Pancreas (tissue), 10 donors: Measurements from ENCODE around the gene TIMMDC1. TPM values are rescaled to one million over a fixed set of nuclear protein-coding genes. Genes with fewer than 3 reads are reported as not detected.

ENCODE experiments used
- ATAC-seq, 4 donors: fragments of 200-7000 bp; cut with Tn5 transposase; one replicate each; pipeline versions ENCODE4 v1.8.0 to v1.9.1; 2020; ENCODE audit warnings: mild to moderate bottlenecking in 4 of 4, moderate library complexity in 4 of 4
- DNase-seq, 6 donors: peaks; one replicate each; pipeline ENCODE4 v3.0.0-alpha.2; 2020
- FAIRE-seq: peaks from 2 replicates; lab custom pipeline; 2012; peaks lifted over from hg19 to GRCh38; lab: Jason Lieb, UNC
- H3K27ac ChIP-seq, 4 donors: fragments of 200-600 bp; sonication (generic); 1 replicate in 3 of 4; 2 replicates in 1 of 4; pipeline versions ENCODE4 v1.5.0 to v1.8.0; 2020
- H3K27me3 ChIP-seq, 4 donors: fragments of 200-600 bp; one replicate each; pipeline ENCODE4 v1.8.0; 2021
- H3K36me3 ChIP-seq, 3 donors: fragments of 200-600 bp; sonication (generic) in 1 of 3; one replicate each; pipeline versions ENCODE4 v1.5.0 to v1.8.0; 2020 to 2021
- H3K4me1 ChIP-seq, 3 donors: fragments of 200-600 bp; one replicate each; pipeline ENCODE4 v1.8.0; 2021
- H3K4me3 ChIP-seq, 4 donors: fragments of 200-600 bp; sonication (generic) in 2 of 4; one replicate each; pipeline versions ENCODE4 v1.5.0 to v1.8.0; 2020 to 2021
- H3K9me3 ChIP-seq, 4 donors: fragments of 200-600 bp; one replicate each; pipeline ENCODE4 v1.8.0; 2021
- WGBS, 2 donors: extraction: QIAGEN DNeasy Blood & Tissue Kit; methylation state at CpG; one replicate each; pipeline ENCODE4 v1.1.7; 2013; 5-methylcytosine and 5-hydroxymethylcytosine counted together
- intact Hi-C, 3 donors: fragments of 100-400 bp; cut with DNase I; formaldehyde crosslinking; loops; one replicate each; pipeline versions ENCODE4 v1.11.1 to v1.14.2; 2022
- polyA plus RNA-seq, 2 donors: library from polyadenylated mRNA; stranded (reverse); fragments of 200-250 nt; gene quantifications; one replicate each; pipeline ENCODE4 v1.2.3, GENCODE V29; 2013
- total RNA-seq, 6 donors: library from RNA; stranded (reverse); fragmentation: NEBNext Ultra II Directional in 4 of 6; extraction: Animal tissue kit (Norgen Biotek cat#: 25700) in 4 of 6; gene quantifications; one replicate each; pipeline versions ENCODE4 v1.2.1 to v1.2.4, GENCODE V29; 2021 to 2023
- TF ChIP-seq, protein P1 (sequence below), 4 donors: fragments of 200-600 bp; sonication (generic) in 3 of 4; IDR thresholded peaks; one replicate each; pipeline versions ENCODE4 v1.5.0 to v1.8.0; 2021; ENCODE audit warnings: antibody characterized with exemption in 4 of 4
- donor health status: healthy with polysubstance abuse.
- donor health status: DM: no; HTN: no; CAD: no; lungs with moderate emphysema.
- donor health status: DM: no; HTN: no; CAD: no.
- donor health status: control.
- donor health status: control.
- donor health status: Bipolar disorder and iron deficiency.
- donor health status: DM: yes; HTN: yes; CAD: no.
- donor health status: DM: no; HTN: no; CAD: no.
- donor health status: DM: no; HTN: no; CAD: no.
- donor health status: DM: yes; HTN: yes; CAD: no.

Gene TIMMDC1
- total and polyA plus RNA-seq, 8 donors: 28.8 to 50.7 (median 38.3) TPM

GRCh38 chr3:119570229-119570628 lies 71.9 kb downstream of the TIMMDC1 start:
- Histone ChIP-seq H3K36me3 (no peaks in the 10 kb centered on the region), H3K4me1 (no peaks in the 10 kb centered on the region), H3K4me3 (no peak overlapping the region), H3K27me3 (no peaks in the 10 kb centered on the region), H3K9me3 (no peaks in the 10 kb centered on the region), H3K27ac (peak overlapping the region in 1 of 4 donors; percentile 39)
- 82 to 84% methylated on average over 5 of the region's 5 CpGs for WGBS, 2 donors
- FAIRE-seq (no peak), ATAC-seq (peak in 2 of 4 donors; percentile 59 to 79), DNase-seq (no peak)
- TF ChIP-seq, protein P1, sequence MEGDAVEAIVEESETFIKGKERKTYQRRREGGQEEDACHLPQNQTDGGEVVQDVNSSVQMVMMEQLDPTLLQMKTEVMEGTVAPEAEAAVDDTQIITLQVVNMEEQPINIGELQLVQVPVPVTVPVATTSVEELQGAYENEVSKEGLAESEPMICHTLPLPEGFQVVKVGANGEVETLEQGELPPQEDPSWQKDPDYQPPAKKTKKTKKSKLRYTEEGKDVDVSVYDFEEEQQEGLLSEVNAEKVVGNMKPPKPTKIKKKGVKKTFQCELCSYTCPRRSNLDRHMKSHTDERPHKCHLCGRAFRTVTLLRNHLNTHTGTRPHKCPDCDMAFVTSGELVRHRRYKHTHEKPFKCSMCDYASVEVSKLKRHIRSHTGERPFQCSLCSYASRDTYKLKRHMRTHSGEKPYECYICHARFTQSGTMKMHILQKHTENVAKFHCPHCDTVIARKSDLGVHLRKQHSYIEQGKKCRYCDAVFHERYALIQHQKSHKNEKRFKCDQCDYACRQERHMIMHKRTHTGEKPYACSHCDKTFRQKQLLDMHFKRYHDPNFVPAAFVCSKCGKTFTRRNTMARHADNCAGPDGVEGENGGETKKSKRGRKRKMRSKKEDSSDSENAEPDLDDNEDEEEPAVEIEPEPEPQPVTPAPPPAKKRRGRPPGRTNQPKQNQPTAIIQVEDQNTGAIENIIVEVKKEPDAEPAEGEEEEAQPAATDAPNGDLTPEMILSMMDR (IDR thresholded peaks at IDR 0.05): no peak
- intact Hi-C loops: no loop called here

DNA sequence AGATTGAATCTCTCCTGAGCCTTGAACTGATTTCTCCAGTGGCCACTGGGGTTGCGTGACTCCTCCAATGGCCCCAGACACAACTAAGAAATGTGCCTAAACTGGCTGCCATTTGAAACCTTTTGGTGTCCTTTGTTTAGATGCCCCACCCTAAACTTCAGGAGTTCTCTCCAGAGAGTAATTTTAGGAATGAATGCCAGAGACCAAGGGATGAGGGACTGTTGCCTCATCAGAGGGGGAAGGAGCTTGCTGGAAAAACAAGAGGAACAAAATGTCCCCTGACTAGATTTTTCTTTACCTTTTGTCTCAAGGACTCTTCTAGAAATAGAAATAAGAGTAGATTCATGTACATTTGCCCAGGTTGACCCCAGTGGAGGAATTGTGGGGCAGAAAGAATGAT lies 72.9 kb downstream of the TIMMDC1 start:
- TF ChIP-seq, protein P1 (IDR thresholded peaks at IDR 0.05): no peak
- Histone ChIP-seq H3K36me3 (no peaks in the 10 kb centered on the region), H3K9me3 (no peaks in the 10 kb centered on the region), H3K27me3 (no peaks in the 10 kb centered on the region), H3K27ac (no peak overlapping the region), H3K4me3 (no peak overlapping the region), H3K4me1 (no peaks in the 10 kb centered on the region)
- DNase-seq: no peak
- WGBS, 2 donors: 91 to 94% methylated on average over 1 of the region's 1 CpG
- intact Hi-C loops: no loop called here
- ATAC-seq: no peak
- FAIRE-seq: no peak

- Histone ChIP-seq H3K9me3 (no peaks in the 10 kb centered on the region), H3K27me3 (no peaks in the 10 kb centered on the region), H3K27ac (no peak overlapping the region), H3K36me3 (no peaks in the 10 kb centered on the region), H3K4me3 (no peak overlapping the region), H3K4me1 (no peaks in the 10 kb centered on the region)
- 83 to 91% methylated on average over 5 of the region's 5 CpGs for WGBS, 2 donors
- DNase-seq (no peak), ATAC-seq (no peak), FAIRE-seq (no peak)
- TF ChIP-seq, protein P1 (IDR thresholded peaks at IDR 0.05): no peak
- intact Hi-C loops: no loop called here
Measured at GRCh38 chr3:119571688-119572087, 73.3 kb downstream of the TIMMDC1 start.

Other genes starting within 250 kb of the TIMMDC1 start
- 1 to 10 TPM; 2.6 to 8.3 (median 3.5) TPM for gene ARHGAP31, start 204.2 kb upstream of the TIMMDC1 start, total RNA-seq
- 1 to 10 TPM; 1.5 TPM for gene ARHGAP31, start 204.2 kb upstream of the TIMMDC1 start, polyA plus RNA-seq
- 10 to 100 TPM; 19.4 to 41.4 (median 34.8) TPM for gene TMEM39A, start 34.9 kb upstream of the TIMMDC1 start, total RNA-seq
- 10 to 100 TPM; 12.2 to 15.2 TPM for gene TMEM39A, start 34.9 kb upstream of the TIMMDC1 start, polyA plus RNA-seq
- 10 to 100 TPM in 3 of 6 donors, 1 to 10 TPM in 3; 6.6 to 13.8 (median 10.1) TPM for gene POGLUT1, start 29.6 kb upstream of the TIMMDC1 start, total RNA-seq
- gene POGLUT1, start 29.6 kb upstream of the TIMMDC1 start, polyA plus RNA-seq: 1 to 10 TPM; 5.8 to 7.3 TPM
- gene CD80, start 61.1 kb downstream of the TIMMDC1 start, total RNA-seq: under 1 TPM; 0.25 to 0.66 (median 0.37) TPM
- under 1 TPM in 1 of 2 donors, not detected in 1; 0.14 TPM for gene CD80, start 61.1 kb downstream of the TIMMDC1 start, polyA plus RNA-seq
- 1 to 10 TPM; 4.6 to 9.5 (median 5.9) TPM for gene ADPRH, start 80.9 kb downstream of the TIMMDC1 start, total RNA-seq
- 1 to 10 TPM; 2.7 to 3.0 TPM for gene ADPRH, start 80.9 kb downstream of the TIMMDC1 start, polyA plus RNA-seq
- gene PLA1A, start 99.3 kb downstream of the TIMMDC1 start, total RNA-seq: 1 to 10 TPM in 5 of 6 donors, under 1 TPM in 1; 0.95 to 3.2 (median 1.3) TPM
- gene PLA1A, start 99.3 kb downstream of the TIMMDC1 start, polyA plus RNA-seq: 1 to 10 TPM; 1.2 to 3.6 TPM
- 1 to 10 TPM in 3 of 6 donors, under 1 TPM in 3; 0.52 to 3.3 (median 1.0) TPM for gene POPDC2, start 162.0 kb downstream of the TIMMDC1 start, total RNA-seq
- gene POPDC2, start 162.0 kb downstream of the TIMMDC1 start, polyA plus RNA-seq: 1 to 10 TPM; 4.0 to 6.7 TPM
- 10 to 100 TPM; 13.6 to 24.6 (median 18.6) TPM for gene COX17, start 178.9 kb downstream of the TIMMDC1 start, total RNA-seq
- 100 to 1,000 TPM; 118 to 124 TPM for gene COX17, start 178.9 kb downstream of the TIMMDC1 start, polyA plus RNA-seq
- gene CFAP91, start 204.5 kb downstream of the TIMMDC1 start, total RNA-seq: 10 to 100 TPM in 4 of 6 donors, 1 to 10 TPM in 2; 8.6 to 20.9 (median 13.3) TPM
- gene CFAP91, start 204.5 kb downstream of the TIMMDC1 start, polyA plus RNA-seq: 10 to 100 TPM in 1 of 2 donors, 1 to 10 TPM in 1; 9.2 to 14.9 TPM